ENCODE results near the gene PSAPL1. TPM values are rescaled to one million over a fixed set of nuclear protein-coding genes. Genes with fewer than 3 reads are reported as not detected.

The PSAPL1 gene
- total and polyA plus RNA-seq, 2 of the 8 experiments (the other 6 are each of a cell fraction or from before 2014, with no cell fraction given) = 0.03 TPM; not detected in 1

DNA sequence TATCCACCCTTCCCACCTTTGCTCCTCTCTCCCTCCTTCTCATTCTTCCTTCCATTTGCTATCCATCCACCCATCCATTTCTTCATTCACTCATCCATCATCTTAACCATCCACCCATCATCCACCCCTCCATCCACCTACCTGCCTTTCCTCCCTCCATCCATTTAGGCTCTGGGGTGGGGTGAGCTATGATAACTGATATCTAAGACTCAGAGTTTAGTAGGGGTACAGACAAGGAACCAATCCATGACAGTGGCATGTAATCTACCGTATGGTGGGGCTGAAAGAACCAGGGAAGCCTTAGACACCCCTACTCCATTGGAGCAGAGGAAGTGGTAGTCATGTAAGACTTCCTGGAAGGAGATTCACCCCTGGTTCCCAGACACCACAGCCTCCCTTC, 23.2 kb downstream of the PSAPL1 start (continued):
- TF ChIP-seq CHD7 (IDR thresholded peaks at IDR 0.05; ENCODE audit: insufficient replicate concordance, low read length) (no peak), TCF12 (IDR thresholded peaks at IDR 0.05; ENCODE audit: low read depth, low read length) (no peak), SAP30 (IDR thresholded peaks at IDR 0.05; ENCODE audit: insufficient read depth, insufficient replicate concordance, low read length) (no peak), EGR1 (IDR thresholded peaks at IDR 0.05; ENCODE audit: borderline replicate concordance, low read depth, low read length) (no peak), KDM4A (IDR thresholded peaks at IDR 0.05; ENCODE audit: low read depth, low read length, severe bottlenecking) (no peak), TBP (IDR thresholded peaks at IDR 0.05; ENCODE audit: low read depth, low read length) (no peak), YY1 (IDR thresholded peaks at IDR 0.05; ENCODE audit: low read depth, low read length) (no peak), SP2 (IDR thresholded peaks at IDR 0.05; ENCODE audit: low read length) (no peak), FOSL1 (IDR thresholded peaks at IDR 0.05; ENCODE audit: insufficient read depth, low read depth, low read length) (no peak), RNF2 (IDR thresholded peaks at IDR 0.05; ENCODE audit: borderline replicate concordance, low read depth, low read length, missing control alignments, poor library complexity, severe bottlenecking) (no peak)

Data from H1 (cell line).